WTC11 (cell line): ENCODE measurements around the gene HDDC3. TPM values are rescaled to one million over a fixed set of nuclear protein-coding genes. Genes with fewer than 3 reads are reported as not detected.
A peak's percentile ranks its signal among the peaks of the same experiment; 100 is the strongest.
"Not testable (repeated sequence)": the region's sequence is repeated elsewhere in the genome, so short reads cannot be mapped to it uniquely, and the experiment has no call there.

ENCODE experiments used
- ATAC-seq: fragments of 200-7000 bp; cut with Tn5 transposase; 2 replicates; pipeline ENCODE4 v1.10.0; 2021; ENCODE audit warnings: mild to moderate bottlenecking, moderate library complexity
- CTCF ChIA-PET: fragments of 300-600 bp; sonication (Branson Sonifier 250); formaldehyde crosslinking; loops from one replicate; lab custom pipeline; 2021; ENCODE audit warnings: antibody characterized with exemption; lab: Charles Lee
- POLR2A ChIA-PET: fragments of 350-600 bp; sonication (Branson Sonifier 250); formaldehyde crosslinking; loops from one replicate; lab custom pipeline; 2021; ENCODE audit warnings: antibody characterized with exemption; lab: Charles Lee
- DNase-seq: peaks from one replicate; pipeline ENCODE4 v3.0.0; 2021; ENCODE audit warnings: low spot score
- H3K27ac Mint-ChIP-seq: 2 replicates; pipeline ENCODE4 v1.8.0; 2021; ENCODE audit warnings: mixed read lengths
- H3K27me3 Mint-ChIP-seq: 2 replicates; pipeline ENCODE4 v1.8.0; 2021; ENCODE audit warnings: low read depth, mild to moderate bottlenecking, moderate library complexity, mixed read lengths
- H3K36me3 Mint-ChIP-seq: 2 replicates; pipeline ENCODE4 v1.8.0; 2021; ENCODE audit warnings: mixed read lengths
- H3K4me1 Mint-ChIP-seq: 2 replicates; pipeline ENCODE4 v1.8.0; 2022; ENCODE audit warnings: mixed read lengths
- H3K4me3 Mint-ChIP-seq: 2 replicates; pipeline ENCODE4 v1.8.0; 2021; ENCODE audit warnings: mild to moderate bottlenecking, moderate library complexity, mixed read lengths
- H3K9me3 Mint-ChIP-seq: 2 replicates; pipeline ENCODE4 v1.8.0; 2021; ENCODE audit warnings: mixed read lengths
- CREB1 ChIP-seq: sonication (generic); formaldehyde crosslinking; IDR thresholded peaks from 2 replicates; pipeline ENCODE4 v1.8.0; 2023; ENCODE audit warnings: mild to moderate bottlenecking, missing genetic modification reagents
- ETV6 ChIP-seq: sonication (generic); formaldehyde crosslinking; IDR thresholded peaks from 2 replicates; pipeline ENCODE4 v1.8.1; 2022; ENCODE audit warnings: mild to moderate bottlenecking, missing genetic modification reagents
- FOXK1 ChIP-seq: sonication (generic); formaldehyde crosslinking; IDR thresholded peaks from 2 replicates; pipeline ENCODE4 v1.8.0; 2022; ENCODE audit warnings: mild to moderate bottlenecking, moderate library complexity, missing genetic modification reagents
- GRHL2 ChIP-seq: fragments of 250-450 bp; sonication (Bioruptor Pico); IDR thresholded peaks from 2 replicates; pipeline ENCODE4 v1.8.0; 2022; ENCODE audit warnings: mild to moderate bottlenecking, moderate library complexity; ENCODE audit not compliant: insufficient replicate concordance, severe bottlenecking
- NFATC4 ChIP-seq: fragments of 250-450 bp; sonication (Bioruptor Pico); IDR thresholded peaks from 2 replicates; pipeline ENCODE4 v1.9.0; 2021; ENCODE audit warnings: mild to moderate bottlenecking
- ZNF138 ChIP-seq: sonication (generic); formaldehyde crosslinking; conservative IDR thresholded peaks from 2 replicates; pipeline ENCODE4 v1.8.1; 2022; ENCODE audit warnings: mild to moderate bottlenecking, moderate library complexity, missing genetic modification reagents
- total RNA-seq: library from RNA; stranded (reverse); gene quantifications from 3 replicates; pipeline ENCODE4 v1.2.3, GENCODE V29; 2021
- TF ChIP-seq, protein P1 (sequence below): fragments of 250-450 bp; sonication (Bioruptor Pico); IDR thresholded peaks from 2 replicates; pipeline ENCODE4 v1.8.0; 2021; ENCODE audit warnings: mild to moderate bottlenecking
- TF ChIP-seq, protein P2 (sequence below): sonication (generic); formaldehyde crosslinking; IDR thresholded peaks from 2 replicates; pipeline ENCODE4 v1.8.0; 2022; ENCODE audit warnings: missing genetic modification reagents
- TF ChIP-seq, protein P3 (sequence below): sonication (generic); formaldehyde crosslinking; IDR thresholded peaks from 2 replicates; pipeline ENCODE4 v1.8.1; 2023; ENCODE audit warnings: mild to moderate bottlenecking, missing genetic modification reagents, moderate library complexity

The HDDC3 gene
- total RNA-seq, 1 experiment from 2014 or later: 16.4 TPM

DNA sequence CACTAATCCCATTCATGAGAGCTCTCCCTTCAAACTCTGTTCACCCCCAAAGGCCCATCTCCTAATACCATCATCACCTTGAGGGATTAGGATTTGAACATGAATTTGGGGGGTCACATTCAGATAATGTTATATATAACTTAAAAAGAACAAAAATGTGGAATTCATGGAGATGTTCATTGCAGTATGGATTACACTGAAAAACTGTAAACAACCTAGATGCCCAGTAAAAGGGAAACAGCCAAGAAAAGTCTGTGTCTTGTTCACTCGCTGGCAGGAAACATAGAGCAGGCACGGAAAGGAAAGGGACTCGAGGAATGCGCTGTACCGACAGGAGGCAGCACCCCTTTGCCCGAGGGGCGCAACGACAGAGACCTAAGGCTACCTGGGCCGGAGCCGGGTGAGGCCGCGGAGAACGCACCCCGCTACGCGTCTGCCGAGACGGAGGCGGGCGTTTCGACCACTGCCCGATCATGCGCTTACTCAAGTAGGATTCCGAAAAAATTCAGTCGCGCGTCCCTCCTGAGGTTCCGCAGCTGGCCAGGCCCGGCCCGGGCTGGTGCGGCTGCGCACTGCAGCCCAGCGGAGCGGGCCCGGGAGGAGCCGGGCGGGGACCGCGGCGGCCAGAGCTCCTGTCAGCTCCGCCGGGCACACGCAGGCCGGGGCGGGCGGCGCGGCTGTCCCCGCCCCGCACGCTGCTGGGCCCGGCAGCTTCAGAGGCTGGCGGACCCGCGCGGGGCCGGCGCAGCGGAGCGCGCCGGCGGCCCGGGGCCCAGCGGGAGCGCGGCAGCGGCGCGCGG is 30.1 kb downstream of the HDDC3 start (continued):
- TF ChIP-seq, protein P1, sequence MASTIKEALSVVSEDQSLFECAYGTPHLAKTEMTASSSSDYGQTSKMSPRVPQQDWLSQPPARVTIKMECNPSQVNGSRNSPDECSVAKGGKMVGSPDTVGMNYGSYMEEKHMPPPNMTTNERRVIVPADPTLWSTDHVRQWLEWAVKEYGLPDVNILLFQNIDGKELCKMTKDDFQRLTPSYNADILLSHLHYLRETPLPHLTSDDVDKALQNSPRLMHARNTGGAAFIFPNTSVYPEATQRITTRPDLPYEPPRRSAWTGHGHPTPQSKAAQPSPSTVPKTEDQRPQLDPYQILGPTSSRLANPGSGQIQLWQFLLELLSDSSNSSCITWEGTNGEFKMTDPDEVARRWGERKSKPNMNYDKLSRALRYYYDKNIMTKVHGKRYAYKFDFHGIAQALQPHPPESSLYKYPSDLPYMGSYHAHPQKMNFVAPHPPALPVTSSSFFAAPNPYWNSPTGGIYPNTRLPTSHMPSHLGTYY (CRISPR knock-in tag): no peak
- TF ChIP-seq, protein P2, sequence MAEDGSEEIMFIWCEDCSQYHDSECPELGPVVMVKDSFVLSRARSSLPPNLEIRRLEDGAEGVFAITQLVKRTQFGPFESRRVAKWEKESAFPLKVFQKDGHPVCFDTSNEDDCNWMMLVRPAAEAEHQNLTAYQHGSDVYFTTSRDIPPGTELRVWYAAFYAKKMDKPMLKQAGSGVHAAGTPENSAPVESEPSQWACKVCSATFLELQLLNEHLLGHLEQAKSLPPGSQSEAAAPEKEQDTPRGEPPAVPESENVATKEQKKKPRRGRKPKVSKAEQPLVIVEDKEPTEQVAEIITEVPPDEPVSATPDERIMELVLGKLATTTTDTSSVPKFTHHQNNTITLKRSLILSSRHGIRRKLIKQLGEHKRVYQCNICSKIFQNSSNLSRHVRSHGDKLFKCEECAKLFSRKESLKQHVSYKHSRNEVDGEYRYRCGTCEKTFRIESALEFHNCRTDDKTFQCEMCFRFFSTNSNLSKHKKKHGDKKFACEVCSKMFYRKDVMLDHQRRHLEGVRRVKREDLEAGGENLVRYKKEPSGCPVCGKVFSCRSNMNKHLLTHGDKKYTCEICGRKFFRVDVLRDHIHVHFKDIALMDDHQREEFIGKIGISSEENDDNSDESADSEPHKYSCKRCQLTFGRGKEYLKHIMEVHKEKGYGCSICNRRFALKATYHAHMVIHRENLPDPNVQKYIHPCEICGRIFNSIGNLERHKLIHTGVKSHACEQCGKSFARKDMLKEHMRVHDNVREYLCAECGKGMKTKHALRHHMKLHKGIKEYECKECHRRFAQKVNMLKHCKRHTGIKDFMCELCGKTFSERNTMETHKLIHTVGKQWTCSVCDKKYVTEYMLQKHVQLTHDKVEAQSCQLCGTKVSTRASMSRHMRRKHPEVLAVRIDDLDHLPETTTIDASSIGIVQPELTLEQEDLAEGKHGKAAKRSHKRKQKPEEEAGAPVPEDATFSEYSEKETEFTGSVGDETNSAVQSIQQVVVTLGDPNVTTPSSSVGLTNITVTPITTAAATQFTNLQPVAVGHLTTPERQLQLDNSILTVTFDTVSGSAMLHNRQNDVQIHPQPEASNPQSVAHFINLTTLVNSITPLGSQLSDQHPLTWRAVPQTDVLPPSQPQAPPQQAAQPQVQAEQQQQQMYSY (CRISPR knock-in tag): no peak
- 0 out of 2 replicates have a peak, but pooled peaks have one; percentile 20 for TF ChIP-seq FOXK1 (CRISPR knock-in tag)
- TF ChIP-seq NFATC4 (CRISPR knock-in tag): no peak
- no peak for TF ChIP-seq ZNF138 (CRISPR knock-in tag)

DNA sequence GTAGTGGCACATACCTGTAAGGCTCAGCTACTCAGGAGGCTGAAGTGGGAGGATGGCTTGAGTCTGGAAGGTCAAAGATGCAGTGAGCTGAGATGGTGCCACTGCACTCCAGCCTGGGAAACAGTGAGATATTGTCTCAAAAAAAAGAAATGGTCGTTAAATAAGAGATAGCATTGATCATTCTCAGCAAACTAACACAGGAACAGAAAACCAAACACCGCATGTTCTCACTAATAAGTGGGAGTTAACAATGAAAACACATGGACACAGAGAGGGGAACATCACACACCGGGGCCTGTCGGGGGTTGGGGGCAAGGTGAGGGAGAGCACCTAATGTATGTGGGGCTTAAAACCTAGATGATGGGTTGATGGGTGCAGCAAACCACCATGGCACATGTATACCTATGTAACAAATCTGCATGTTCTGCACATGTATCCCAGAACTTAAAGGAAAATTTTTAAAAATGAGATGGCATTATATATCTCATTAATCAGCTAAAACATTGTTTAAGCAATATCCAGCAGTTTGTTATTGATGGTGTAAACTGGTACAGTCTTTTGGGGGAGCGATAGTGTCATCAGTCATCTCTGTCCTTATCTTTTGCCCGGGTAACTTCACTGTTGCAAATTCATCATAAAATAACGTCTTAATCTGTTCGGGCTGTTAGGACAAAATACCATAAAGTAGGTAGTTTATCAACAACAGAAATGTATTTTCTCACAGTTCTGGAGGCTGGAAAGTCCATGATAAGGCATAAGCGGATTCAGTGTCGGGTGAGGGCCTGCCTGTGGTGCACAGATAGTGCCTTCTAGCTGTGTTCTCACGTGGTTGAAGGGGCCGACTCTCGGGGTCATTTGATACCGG is 30.9 kb downstream of the HDDC3 start:
- Mint-ChIP-seq H3K9me3 (no peaks in the 10 kb centered on the region), H3K4me3 (peak overlapping the region; percentile 70), H3K4me1 (peaks cover 23% of the 10 kb centered on the region), H3K36me3 (peaks cover 7% of the 10 kb centered on the region), H3K27ac (no peak overlapping the region), H3K27me3 (peaks cover 26% of the 10 kb centered on the region)
- POLR2A ChIA-PET: interaction anchor here (1.6 kb wide), 1 partner anchor 184 kb away, joined by 4 read pairs; the partner anchor contains the start of gene BLM
- CTCF ChIA-PET: interaction anchor here (0.9 to 7.3 kb wide), 9 partner anchors 11 to 367 kb away, joined by 3 to 194 read pairs (median 5); partner anchors contain the start of genes HDDC3 and UNC45A
- ATAC-seq (no peak), DNase-seq (no peak)
- TF ChIP-seq GRHL2: no peak

DNA sequence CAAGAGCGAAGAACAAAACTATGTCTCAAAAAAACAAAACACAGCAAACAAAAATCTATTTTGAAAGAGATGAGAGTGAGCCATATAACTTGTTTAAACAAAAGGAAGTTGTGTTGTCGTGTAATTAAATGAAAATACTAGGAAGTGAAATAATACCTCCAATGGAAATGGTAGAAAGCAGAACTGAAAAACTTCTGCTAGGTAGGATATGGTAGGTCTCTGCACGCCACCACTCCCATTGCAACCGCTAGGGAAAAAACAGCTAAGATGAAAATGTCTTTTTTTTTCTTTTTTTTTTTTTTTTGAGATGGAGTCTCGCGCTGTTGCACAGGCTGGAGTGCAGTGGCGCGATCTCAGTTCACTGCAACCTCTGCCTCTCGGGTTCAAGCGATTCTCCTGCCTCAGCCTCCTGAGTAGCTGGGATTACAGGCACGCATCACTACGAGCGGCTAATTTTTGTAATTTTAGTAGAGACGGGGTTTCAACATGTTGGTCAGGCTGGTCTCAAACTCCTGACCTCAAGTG is 35.2 kb downstream of the HDDC3 start:
- ATAC-seq, H3K36me3 Mint-ChIP-seq, H3K27ac Mint-ChIP-seq, H3K4me3 Mint-ChIP-seq, DNase-seq, POLR2A ChIA-PET, H3K9me3 Mint-ChIP-seq: not testable (repeated sequence)
- peaks cover 11% of the 10 kb centered on the region for H3K4me1 Mint-ChIP-seq
- peaks cover 11% of the 10 kb centered on the region for H3K27me3 Mint-ChIP-seq
- CTCF ChIA-PET: interaction anchor here (1.5 to 5.5 kb wide), 2 partner anchors 36 to 249 kb away, joined by 4 to 63 read pairs; partner anchors contain the start of genes HDDC3 and UNC45A

DNA sequence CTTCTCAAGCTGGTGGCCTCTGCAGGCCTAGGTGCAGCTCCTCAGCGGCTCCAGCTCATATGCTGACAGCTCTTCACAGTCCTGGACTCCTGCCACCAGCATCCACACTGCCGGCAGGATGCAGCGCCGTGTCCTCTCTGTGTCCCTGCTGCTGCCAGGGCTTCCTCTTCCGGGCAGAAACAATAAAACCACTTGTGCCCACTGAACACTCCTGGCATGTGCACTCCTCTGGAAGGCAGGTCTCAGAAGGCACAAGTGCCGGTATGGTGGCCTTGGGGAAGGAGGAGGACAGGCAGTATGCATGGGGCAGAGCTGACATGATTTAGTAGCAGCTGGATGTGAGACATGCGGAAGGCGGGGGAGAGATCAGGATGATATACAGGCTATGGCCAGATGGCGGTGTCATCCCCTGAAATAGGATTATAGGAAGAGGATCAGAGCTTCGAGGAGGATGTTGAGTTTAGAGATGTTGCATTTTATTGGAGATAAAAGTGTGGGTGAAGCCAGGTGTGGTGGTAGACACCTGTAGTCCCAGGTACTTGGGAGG is 36.7 kb downstream of the HDDC3 start:
- Mint-ChIP-seq H3K4me1 (no peaks in the 10 kb centered on the region), H3K27ac (no peak overlapping the region), H3K36me3 (no peaks in the 10 kb centered on the region), H3K9me3 (no peaks in the 10 kb centered on the region), H3K27me3 (0 out of 2 replicates have a peak, but pooled peaks cover 3% of the 10 kb centered on the region)
- ATAC-seq (peak; percentile 69), DNase-seq (no peak)
- POLR2A ChIA-PET: interaction anchor here (1.1 kb wide), 1 partner anchor 36 kb away, joined by 3 read pairs; no protein-coding TSS in a partner anchor
- CTCF ChIA-PET: interaction anchor here (0.6 to 5.5 kb wide), 13 partner anchors 8 to 253 kb away, joined by 3 to 63 read pairs (median 4); partner anchors contain the start of genes HDDC3, MAN2A2, RCCD1 and UNC45A
- TF ChIP-seq, protein P3, sequence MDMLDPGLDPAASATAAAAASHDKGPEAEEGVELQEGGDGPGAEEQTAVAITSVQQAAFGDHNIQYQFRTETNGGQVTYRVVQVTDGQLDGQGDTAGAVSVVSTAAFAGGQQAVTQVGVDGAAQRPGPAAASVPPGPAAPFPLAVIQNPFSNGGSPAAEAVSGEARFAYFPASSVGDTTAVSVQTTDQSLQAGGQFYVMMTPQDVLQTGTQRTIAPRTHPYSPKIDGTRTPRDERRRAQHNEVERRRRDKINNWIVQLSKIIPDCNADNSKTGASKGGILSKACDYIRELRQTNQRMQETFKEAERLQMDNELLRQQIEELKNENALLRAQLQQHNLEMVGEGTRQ: no peak
- TF ChIP-seq ETV6 (CRISPR knock-in tag) (no peak), CREB1 (no peak)
- TF ChIP-seq, all 79 proteins: peak for 0
- no peak overlapping the region for H3K4me3 Mint-ChIP-seq
